Stimulated activated CD4-positive, alpha-beta T cell treated with anti-CD3 and anti-CD28 coated beads, Interleukin-1b, Interleukin-23, amount 100 ng/mL, for 24 hours (primary cell): ENCODE data around the gene SLC38A3.
A peak's percentile ranks its signal among the peaks of the same experiment; 100 is the strongest.
"Not testable (repeated sequence)": the region's sequence is repeated elsewhere in the genome, so short reads cannot be mapped to it uniquely, and the experiment has no call there.

ENCODE experiments used
- DNase-seq, 4 experiments: peaks; one replicate each; pipeline ENCODE4 v3.0.0-alpha.2; 2020; ENCODE audit warnings: low read depth in 4 of 4, low spot score in 1 of 4

The SLC38A3 gene

GRCh38 chr3:50245831-50246516, 40.9 kb downstream of the SLC38A3 start:
- DNase-seq: peak; percentile 94 to 98 (median 96)

DNA sequence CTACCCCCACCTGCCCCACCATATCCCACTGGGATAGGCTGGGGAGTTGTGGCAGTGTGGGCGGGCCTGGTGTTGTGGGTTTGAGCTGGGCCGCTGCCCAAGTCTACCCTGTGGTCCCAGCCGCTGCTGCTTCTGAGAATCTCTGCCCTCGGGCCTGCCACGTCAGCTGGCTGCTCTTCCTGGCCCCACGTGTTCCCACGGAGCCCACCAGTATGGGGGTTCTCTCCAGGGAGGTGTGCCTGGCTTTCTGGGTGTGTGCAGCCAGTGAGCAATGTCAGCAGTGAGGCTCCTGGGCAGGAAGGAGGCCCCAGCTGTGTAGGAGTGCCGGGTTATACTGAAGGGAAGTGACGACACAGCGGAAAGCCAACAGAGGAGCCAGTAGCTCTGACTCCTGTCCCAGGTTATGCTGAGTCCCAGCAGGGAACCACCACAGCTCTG, 41.5 kb downstream of the SLC38A3 start:
- peak; percentile 62 to 83 (median 74) for DNase-seq

- DNase-seq: no peak
These were observed 43.3 kb downstream of the SLC38A3 start for GRCh38 chr3:50248387-50248786.

- no peak for DNase-seq
These were observed 44.4 kb downstream of the SLC38A3 start for GRCh38 chr3:50249457-50249856.

GRCh38 chr3:50250514-50250913, 45.4 kb downstream of the SLC38A3 start:
- no peak for DNase-seq

GRCh38 chr3:50251220-50251619, 46.1 kb downstream of the SLC38A3 start:
- DNase-seq: peak in 1 of 4 experiments; percentile 29

DNA sequence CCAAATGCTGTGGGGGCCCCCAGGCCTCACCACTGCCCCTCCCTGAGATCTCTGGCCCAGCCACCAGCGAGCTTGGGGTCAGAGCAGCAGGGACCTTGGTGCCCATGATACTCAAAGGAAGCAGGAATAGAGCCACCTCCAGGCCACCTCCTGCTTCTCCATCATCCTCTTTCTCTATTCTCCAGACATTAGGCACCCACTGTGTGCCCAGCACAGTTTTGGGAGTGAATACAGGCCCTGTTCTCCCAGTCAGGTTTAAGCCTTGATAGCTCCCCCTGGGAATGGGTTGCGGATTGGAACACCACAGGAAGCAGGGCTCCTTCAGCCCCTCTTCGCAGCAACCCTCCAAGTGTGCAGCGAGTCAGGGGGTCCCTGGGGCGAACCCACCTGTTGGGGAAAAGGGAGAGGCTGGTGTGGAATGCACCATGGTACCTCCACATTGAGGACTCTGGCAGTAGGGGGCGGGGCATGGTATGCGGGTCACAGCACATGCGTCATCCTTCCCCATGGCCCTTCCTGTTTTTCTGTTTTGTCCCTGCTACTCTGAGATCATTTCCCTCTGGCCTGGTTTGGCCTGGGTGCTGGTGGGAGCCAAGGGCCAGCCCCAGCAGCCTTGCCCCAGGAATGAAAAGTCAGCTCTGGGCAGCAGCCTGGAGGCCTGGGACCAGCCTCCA, 49.6 kb downstream of the SLC38A3 start:
- DNase-seq: no peak

- DNase-seq: no peak
These were observed 50.2 kb downstream of the SLC38A3 start for GRCh38 chr3:50255251-50255615.

DNA sequence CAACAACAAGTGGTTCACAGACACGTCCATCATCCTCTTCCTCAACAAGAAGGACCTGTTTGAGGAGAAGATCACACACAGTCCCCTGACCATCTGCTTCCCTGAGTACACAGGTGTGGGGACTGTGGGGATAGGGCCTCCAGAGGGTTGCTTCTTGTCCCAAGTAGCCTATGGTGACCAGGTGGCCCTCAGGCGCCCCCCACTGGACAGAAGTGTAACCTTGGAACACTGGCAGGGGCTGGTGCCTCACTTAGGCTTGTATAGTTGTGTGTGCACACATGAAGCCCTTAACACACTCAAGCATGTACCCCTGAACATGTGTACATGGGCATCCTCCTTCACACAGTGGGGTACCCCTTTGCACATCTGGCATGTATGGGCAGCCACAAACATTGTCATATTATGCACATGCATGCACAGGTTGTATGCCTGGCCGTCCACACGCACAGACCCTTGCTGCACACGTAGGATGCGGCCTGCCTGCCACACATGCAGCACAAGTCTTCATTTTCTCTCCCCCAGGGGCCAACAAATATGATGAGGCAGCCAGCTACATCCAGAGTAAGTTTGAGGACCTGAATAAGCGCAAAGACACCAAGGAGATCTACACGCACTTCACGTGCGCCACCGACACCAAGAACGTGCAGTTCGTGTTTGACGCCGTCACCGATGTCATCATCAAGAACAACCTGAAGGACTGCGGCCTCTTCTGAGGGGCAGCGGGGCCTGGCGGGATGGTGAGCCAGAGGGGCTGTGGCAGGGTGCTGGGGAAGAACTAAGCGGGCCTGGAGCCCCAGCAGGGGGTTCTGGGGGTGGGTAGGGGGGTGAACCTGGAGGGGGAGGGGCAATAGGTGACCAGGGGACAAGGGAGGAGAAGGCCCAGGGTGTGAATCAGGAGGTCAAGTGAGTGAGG, 52.2 kb downstream of the SLC38A3 start:
- no peak for DNase-seq

- DNase-seq: no peak
These were observed 53.1 kb downstream of the SLC38A3 start for GRCh38 chr3:50258029-50258680.

DNA sequence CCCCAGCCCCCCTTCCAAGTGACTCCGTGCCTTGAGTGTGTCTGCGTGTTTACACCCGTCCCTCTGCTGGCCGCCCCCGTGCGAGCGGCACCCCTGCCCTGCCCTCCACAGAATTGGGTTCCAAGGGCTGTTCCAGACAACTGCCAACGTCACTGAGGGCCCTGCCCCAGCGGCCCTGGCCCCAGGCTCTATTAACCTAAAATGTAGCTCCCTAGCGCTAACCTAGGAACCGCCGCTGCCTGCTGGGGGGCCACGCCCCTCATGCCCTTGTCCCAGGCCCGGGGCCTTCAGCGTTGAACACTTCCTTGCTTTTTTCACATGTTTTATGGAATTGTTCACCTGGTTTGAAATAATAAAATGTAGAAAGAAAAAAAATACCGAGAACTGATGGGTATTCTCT, 53.9 kb downstream of the SLC38A3 start:
- no peak for DNase-seq

GRCh38 chr3:50259432-50260026, 54.5 kb downstream of the SLC38A3 start:
- DNase-seq: no peak

- peak; percentile 54 to 80 (median 72) for DNase-seq
These were observed 55.2 kb downstream of the SLC38A3 start for GRCh38 chr3:50260027-50260941.

- no peak for DNase-seq
These were observed 55.9 kb downstream of the SLC38A3 start for GRCh38 chr3:50260942-50261441.

DNA sequence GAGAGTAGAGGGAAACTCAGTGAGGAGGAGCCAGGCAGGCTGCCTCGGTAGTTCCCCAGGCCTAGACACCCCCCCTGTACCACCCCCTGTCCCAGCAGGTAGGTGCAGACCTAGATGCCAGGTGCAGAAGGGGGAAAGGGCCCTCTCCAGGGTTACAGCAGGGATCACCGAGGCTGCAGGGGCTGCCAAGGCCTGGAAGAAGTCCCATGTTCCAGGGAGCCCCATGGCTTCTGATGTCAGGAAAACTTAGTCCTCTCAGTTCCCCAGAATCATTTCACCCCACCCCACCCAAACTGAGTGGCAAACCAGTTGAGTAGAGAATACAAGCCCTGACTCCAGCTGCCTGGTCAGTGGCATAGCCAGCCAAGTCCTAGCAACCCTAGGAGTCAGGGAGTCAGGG, 56.4 kb downstream of the SLC38A3 start:
- DNase-seq: no peak

DNA sequence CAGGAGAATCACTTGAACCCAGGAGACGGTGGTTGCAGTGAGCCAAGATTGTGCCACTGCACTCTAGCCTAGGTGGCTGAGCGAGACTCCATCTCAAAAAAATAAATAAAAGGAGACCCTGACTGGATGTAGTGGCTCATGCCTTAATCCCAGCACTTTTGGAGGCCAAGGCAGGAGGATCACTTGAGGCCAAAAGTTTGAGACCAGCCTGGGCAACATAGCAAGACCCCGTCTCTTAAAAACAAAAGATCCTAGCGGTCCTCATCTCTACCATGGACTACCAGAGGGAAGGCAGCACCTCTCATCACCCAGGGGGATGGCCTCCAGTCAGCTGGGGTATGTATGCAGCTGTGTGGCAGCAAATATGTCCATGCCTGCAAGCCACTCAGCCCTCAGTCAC, 57.1 kb downstream of the SLC38A3 start:
- not testable (repeated sequence) for DNase-seq

GRCh38 chr3:50262778-50263177, 57.7 kb downstream of the SLC38A3 start:
- DNase-seq: no peak

GRCh38 chr3:50263478-50264382, 58.7 kb downstream of the SLC38A3 start:
- no peak for DNase-seq
